Stimulated activated CD4-positive, alpha-beta T cell treated with anti-CD3 and anti-CD28 coated beads, TNF-alpha, amount 100 ng/mL, for 48 hours (primary cell): Measurements from ENCODE around the gene TTC7B.
A peak's percentile ranks its signal among the peaks of the same experiment; 100 is the strongest.

ENCODE experiments used
- DNase-seq, 3 donors: peaks; one replicate each; pipeline ENCODE4 v3.0.0-alpha.2; 2020; ENCODE audit warnings: low read depth in 3 of 3

The TTC7B gene

DNA sequence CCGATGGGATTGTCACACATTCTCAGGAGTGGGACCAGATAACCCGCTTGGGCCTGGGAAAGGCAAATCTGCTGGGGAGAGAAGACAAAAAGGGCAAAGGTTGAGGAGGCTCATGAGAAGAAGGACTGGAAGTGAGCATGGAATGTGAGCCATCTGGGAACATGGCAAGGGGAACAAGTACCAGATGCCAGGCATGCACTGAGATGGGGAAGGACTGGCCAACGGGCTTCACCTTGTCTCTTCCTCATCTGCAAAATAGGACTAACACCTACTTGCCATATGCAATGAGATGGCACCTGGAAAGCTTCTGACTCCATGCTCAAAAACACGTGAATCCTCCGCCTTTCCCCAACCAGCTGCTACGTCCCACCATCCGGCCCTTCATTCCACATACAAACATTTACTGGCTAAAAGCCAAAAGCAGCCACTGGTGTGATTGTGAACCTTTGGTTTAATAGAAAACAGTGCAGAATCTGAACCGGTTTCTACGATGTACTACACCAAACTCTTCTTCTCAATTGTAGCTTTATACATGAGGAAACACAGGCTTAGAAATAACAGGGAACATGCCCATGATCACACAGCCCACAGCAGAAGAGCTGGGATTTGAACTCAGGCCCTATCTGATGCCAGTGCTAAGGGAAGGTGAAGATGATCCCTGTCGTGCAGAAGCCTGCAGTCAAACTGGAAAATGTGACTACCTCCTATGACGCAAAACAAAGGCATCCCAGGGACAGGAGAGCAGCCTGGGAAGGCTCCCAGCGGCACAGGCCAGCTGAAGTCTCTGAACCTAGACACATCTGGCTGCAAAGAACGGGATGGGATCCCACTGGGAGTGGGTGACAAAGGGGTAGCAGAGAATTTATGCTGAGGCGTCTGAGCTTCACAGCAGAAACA lies 112.1 kb downstream of the TTC7B start:
- no peak for DNase-seq

DNA sequence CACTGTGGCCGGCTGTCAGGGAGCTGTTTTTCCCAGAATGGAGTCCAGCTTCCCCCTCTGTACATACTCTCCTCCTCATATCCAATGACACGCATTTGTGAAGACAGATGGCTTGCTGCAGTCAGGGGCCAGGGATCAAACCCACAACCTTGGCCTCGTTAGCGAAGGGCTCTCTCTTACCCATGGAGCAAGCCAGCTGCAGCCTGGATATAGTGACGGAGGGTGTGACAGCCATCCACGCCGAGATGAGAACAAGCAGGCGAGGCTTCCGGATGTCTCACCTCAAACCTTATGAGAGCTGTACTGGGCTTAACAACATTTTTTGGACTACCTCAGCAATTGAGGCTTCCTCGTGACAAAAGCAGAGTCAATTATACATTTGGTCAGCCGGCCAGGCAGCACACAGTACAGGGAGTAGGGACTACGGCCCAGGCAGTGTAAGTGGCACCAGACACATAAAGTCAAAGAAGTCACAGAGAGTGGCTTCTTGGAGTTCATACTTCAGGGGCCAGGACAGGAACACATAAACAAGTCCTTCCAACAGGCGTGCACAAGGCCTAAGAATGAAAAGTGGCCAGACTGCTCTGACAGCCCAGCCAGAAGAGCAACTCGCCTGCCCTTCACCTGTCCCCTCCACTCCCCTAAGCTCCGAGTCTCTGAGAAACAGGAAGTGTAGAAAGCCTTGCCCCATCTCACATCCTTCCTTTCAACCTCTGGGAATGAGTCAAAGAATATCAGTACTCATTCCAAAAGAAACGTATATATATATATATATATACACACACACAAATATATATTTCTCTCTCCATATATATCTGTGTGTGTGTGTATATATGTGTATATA lies 115.1 kb downstream of the TTC7B start:
- no peak for DNase-seq

DNA sequence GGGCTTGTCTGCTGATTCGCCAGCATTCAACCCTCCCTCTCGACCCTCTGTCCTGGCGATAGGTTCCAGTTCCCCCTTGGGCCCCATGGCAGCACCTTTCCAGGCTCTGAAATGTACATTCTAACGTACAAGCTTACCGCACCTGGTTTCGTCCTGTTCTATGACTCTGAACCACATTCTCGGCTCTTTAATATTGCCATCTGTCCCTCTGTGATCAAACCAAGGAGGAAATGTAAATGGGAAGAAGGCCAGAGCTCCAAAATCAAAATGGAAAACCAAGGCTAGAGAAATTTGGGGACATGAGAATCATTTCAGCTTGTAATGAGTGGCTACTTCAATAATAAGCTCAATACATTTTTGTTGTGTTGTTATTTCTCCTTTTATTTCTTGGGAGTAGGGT lies 117.2 kb downstream of the TTC7B start:
- no peak for DNase-seq

DNA sequence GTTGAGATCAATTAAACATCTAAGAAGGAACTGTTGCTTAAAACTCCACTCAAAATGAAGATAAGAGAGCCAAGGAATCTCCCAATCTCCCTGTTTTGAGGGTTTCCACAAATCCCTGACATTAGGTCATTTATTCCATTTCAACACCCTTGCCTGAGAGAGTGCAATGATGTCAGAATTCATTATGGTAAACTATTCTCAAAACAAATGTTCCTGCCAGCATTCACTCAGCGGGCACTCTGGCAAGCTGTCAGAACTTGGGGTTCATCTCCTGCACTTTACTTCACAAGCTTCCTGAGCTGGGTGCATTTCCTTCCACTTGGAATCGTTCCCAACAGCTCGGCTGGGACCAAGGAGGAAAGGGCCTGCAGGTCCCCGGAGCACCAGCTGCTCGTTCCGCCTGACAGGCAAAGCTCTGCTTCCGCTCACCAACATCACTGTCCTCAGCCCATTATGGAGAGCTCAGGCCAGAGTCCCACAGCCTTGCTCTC lies 117.8 kb downstream of the TTC7B start:
- no peak for DNase-seq

DNA sequence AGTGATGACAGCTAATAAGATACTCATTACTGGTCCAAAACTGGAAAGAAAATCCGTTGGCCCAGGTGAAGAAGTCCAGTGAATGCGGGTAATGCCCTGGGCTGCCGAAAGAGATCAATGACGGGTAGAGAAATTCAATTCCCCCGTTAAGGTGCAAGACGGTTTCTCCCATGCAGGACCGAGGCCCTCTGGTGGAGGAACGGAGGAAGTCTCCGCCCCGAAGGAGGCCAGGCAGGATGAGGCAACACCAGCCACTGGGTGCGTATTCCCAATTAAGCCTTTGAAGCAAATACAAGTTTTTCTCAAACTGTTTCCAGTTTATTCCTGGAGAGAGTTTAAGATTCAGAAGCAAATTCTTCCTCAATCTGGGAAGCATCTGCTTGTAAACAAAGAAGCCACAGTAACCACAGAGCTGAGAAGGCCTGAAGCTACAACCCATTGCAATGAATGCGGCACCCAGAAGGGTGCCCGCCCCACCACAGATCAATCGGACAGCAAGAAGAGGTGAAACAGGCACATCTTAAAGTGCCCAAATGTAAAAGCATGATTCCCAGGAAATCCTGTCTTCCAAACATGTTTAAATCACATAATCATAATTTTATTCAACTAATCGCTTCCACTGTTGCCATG lies 118.5 kb downstream of the TTC7B start:
- peak; percentile 60 to 70 (median 65) for DNase-seq

DNA sequence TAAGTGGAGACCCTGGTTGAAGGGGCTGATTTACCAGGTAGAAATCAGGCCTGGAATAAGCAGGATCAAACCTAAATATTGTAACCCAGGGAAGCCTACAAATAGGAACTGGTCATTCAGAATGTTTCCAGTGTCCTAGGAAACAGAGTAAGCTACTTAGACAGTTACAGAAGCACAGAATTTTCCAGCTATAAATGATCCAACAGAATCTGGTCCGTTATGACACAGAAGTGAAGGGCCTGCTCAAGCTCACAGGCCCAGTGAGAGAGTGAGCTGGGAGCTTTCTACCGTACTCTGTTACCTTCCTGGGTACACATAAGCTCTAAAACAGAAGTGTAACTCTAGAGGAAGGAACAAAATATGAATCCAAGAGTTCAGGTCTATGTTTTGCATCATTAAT lies 119.1 kb downstream of the TTC7B start:
- no peak for DNase-seq

DNA sequence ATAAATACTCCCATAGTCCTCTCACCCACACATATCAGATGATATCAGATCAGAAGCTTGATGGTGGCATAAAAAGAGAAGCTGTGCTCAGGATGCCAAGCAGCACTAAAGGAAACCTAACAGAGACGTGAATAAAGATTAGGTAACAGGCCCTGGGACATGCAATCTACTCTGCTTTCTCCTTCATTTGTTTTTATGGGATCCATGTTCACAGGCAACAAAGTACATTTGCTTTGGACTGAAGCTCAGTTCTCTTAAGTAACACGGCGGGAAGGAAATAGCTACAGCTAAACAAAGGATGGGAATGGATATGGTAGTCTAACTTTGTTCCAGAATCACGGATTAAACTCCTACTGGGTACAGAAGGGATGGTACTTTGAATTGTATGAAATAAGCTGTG lies 119.5 kb downstream of the TTC7B start:
- no peak for DNase-seq

DNA sequence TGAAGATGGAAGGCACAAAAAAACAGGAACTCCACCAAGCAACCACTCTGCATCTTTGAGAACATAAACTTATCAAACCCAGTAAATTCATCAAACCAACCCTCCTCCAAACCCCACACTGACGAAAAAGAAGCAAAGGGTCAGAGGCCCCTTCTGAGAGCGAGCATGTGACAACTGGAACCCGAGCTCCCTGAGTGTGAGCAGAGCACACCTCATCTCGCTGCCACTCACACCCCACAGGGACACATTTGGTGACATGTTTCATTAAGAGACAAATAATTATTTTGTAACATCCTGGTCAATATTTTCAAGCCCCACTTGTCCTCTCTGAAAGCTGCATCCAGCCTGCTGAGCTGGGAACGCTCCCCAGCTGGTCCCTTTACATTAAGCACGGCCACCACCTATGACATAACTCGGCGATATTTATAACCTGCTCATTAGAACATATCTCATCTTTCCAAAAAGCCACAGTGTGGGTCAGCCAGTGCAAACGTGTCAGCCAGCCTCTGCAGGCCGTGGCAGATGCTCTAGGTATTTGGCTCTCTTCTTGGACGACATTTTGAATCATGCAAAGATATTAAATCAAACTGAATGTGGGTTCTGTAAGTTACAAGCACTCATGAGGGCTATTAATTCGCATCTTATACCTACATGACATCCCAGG lies 120.1 kb downstream of the TTC7B start:
- DNase-seq = no peak

DNA sequence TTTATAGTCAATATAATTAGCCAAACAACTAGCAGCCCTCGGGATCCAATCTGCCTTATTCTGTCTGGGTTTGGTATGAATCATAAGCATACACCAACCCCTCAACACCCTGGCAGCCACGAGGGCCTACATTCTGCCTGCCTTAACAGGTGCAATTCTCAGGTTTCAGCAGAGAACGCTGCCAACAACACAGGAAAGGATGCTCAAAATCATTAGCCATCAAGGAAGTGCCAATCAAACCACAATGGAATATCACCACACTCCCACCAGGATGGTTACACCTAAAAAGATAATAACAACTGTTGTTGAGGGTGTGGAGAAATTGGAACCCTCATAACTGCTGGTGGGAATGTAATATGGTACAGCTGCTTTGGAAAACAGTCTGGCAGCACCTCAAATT lies 122.8 kb downstream of the TTC7B start:
- DNase-seq = no peak

DNA sequence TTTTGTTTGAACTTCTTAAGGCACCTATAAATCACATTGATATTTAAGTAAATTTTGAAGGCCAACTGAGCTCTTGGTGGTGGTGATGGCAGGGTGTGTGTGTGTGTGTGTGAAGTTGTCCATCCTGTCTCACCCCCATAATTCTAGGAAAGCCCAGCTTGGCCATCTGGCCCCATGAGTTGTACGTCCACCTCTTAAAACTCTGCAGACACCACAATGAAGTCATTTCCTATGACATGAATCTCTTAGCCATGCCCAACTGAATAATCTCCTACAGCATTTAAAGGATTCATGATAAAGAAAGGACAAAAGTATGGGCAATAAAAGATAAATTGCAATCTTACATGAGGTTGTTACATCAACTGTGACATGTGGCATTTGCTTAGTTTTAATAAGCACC lies 123.4 kb downstream of the TTC7B start:
- DNase-seq = no peak

DNA sequence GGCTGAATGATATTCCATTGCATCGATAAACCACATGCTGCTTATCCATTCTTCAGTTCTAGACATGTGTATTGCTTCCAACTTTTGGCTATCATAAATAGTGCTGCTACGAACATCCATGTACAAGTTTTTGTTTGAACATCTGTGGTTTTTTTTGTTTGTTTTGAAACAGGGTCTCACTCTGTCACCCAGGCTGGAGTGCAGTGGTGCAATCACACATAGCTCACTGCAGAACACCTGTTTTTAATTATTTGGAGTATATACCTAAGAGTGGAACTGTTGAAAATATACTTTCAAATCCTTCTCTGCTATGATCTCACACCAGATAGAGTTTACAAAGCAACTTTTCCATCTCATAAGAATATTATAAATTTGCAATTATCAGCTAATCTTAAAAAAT lies 124.2 kb downstream of the TTC7B start:
- no peak for DNase-seq

DNA sequence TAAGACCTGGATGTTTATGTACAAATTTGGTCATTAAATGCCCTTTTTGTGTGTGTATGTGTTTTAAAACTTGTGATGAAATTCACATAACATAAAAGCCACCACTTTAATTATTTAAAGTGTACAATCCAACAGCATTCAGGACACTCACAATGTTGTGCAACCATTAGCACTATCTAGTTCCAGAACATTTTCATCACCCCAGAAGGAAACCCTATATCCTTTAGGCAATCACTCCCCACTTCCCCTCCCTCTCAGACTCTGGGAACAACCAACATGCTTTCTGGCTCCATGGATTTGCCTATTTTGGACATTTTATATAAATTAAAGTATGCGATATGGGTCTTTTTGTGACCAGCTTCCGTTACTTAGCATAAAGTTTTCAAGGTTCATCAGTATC lies 124.6 kb downstream of the TTC7B start:
- DNase-seq = no peak

DNA sequence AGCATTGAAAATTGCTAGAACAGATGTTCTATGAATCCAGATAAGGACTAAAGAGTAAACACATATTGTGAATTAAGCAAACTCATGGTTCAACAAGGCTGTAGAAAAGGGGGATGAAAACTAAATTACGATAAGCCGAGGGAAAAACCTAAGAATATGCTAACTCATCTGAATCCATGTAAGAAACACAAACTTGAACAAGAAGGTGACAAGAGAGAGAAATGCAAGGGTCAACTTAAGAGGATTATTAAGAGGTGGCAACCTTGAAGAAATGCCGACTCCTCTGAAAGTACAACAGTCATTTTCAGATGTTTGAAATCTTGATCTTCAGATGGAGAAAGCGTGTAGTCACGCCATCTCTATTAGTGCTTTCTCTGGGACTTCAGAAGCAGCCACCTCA lies 128.6 kb downstream of the TTC7B start:
- no peak for DNase-seq

DNA sequence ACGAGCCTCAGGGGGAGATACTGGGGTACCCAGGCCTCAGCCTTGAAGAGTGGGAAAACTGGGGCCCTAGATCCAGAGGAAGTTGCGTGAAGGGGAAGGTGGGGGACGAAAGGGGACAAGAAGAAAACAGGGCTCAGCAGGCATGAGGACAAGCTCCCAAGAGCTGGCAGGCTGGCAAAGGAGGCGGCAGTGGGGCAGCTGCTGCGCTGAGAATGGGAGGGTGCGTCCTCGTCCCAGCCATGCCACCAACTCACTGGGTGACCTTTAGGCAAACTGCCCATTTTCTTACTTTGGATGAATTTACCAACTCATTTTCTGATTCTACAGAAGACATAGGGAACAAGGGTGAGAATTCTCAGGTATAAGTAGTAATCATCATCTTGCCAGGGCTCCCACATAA lies 133.6 kb downstream of the TTC7B start:
- no peak for DNase-seq

DNA sequence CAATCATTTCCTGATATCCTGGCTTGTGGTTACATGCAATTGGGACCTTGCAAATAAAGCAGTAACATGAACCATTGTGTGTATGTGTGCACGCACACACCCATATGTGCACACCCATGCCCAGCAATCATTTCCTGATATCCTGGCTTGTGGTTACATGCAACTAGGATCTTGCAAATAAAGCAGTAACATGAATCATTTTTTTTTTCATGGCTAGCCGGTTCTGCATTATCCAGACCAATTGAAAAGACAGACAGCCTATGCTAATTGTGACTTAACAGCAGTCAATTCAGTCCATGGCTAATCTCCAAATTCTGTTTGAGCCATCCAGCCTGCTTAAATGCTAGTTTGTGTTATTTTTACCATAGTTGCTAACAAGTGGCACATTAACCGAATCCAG lies 134.3 kb downstream of the TTC7B start:
- no peak for DNase-seq

DNA sequence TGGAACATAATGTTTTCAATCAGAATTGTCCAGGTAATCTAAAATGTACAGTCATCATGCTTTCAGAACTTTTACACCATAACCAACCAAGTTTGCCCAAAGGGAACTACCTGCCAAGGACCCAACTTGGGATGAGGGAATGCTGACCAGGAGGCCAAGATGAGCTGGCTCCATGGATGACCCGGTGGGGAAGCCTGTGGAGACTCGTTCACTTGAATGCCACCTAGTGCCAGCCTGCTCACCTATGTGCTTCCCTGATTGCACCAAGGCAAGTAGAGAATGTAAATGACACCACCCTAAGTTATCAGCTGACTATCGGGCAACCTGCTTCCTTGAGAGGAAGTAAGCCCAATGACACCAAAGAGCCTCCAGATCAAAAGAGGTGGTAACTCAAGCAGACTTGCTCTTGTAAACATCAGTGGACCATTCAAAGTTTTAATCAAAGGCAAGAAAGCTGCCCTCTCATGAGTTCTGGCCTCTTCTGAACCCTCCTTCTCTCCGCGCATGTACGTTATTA lies 137.3 kb downstream of the TTC7B start:
- DNase-seq = no peak

DNA sequence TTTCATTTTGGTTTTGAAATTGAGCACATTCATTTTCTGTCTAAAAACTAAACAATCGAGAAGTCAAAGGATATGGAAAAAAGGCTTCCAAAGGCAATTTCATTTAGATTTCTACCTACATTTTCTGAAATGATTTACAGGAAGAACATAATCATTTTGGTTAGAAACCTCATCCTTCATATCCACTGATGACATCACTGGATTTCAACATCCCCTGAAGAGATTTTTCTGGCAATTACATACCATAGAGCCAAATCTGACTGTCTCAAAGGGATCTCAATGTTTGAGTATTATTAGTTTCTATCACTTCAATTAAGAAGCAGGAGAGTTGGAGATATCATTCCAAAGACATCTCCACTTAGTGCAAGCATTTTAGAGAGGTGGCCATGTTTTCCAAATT lies 137.8 kb downstream of the TTC7B start:
- DNase-seq = no peak

DNA sequence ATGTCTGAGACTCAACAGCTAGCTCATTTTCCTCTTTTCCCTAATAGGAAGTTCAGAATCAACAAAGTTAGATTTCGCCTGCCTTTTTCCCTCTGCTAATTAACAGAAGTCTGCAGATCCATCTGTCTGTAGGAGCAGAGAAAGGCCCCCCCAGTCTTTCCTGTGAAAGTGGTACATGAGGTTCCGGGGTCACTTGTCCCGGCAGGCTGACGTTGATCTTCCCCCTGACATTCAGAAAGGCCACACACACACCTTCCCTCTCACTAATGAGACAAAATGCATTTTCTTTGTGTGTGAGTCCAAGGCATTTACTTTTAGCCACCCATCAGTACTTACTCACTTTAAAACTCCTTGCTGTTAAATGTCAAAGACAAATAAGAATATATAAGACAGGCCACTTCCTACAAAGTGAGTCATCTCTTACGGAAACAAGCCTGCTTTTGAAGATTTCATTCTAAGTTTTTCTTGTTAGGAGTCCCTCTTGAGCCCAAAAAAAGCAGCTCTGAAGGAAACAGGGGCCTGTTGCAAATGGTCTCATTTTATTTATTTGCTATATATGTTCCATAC lies 138.7 kb downstream of the TTC7B start:
- DNase-seq = no peak

DNA sequence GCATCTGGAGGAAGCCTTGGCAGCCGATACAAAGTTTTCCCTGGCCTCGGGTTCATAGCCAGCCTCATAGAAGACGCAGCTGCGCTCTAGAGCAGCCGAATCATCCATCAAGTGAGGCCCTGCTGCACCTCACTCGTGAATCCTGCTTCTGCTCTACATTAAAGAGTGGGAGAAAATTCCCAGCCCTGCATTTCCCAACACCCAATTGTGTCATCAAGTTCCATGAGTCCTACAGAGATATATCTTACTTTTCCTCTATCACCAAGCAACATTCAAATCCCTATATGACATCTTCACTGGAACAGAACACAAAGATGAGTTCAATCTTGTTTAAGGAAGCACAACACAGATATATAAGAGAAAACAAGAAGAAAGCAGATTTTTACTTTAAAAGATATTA lies 139.3 kb downstream of the TTC7B start:
- no peak for DNase-seq

DNA sequence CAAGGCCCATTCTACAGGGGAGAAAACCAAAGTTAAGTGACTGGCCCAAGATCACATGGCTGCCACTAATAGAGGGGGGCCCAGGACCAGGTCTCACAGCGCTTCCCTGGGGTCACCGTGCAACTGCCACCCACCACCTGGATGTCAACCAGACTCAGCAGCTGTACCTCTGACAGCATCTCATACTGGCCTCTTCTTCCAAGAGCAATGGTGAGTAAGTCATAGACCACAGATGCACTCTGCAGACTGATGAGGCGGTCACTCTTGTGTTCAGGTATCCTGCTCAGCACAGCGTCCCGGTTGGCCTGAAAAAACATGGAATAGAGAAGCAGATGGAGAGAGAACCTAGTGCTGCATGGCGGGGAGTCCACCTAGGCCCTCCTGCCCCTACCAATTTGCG lies 139.9 kb downstream of the TTC7B start:
- no peak for DNase-seq

DNA sequence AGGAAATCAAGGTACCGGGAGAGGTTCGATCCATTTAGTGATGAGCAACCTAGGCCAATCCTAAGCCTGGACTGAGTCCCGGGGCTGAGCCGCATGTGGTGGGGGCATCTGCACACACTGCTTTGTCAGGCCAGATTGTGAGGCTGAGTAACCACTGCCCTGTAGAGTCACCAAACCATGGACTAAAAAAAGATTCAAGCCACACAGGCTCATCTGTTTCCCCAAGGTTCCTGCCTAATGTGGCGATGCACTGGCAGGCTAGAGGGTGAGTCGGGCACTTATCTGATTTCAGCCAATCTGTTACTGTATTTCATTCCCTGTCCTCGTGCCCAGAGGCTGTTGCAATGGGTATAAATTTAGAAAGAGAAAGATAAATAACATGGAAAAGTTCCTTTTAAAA lies 140.8 kb downstream of the TTC7B start:
- no peak for DNase-seq
